Upper lobe of left lung (tissue), 6 donors: ENCODE measurements around the gene DOK5. TPM values are rescaled to one million over a fixed set of nuclear protein-coding genes. Genes with fewer than 3 reads are reported as not detected.

ENCODE experiments used
- ATAC-seq, 2 donors: fragments of 200-7000 bp; cut with Tn5 transposase; one replicate each; pipeline ENCODE4 v1.9.1; 2022; ENCODE audit warnings: mild to moderate bottlenecking in 2 of 2, moderate library complexity in 2 of 2; ENCODE audit not compliant: low FRiP score in 2 of 2
- DNase-seq, 2 donors: peaks; one replicate each; pipeline ENCODE4 v3.0.0-alpha.2; 2019 to 2020
- H3K27ac ChIP-seq, 4 donors: fragments of 200-600 bp; sonication (generic); one replicate each; pipeline ENCODE4 v1.5.1; 2016 to 2019
- H3K27me3 ChIP-seq, 4 donors: fragments of 200-600 bp; sonication (generic); one replicate each; pipeline ENCODE4 v1.5.1; 2017 to 2019
- H3K36me3 ChIP-seq, 4 donors: fragments of 200-600 bp; sonication (generic); one replicate each; pipeline ENCODE4 v1.5.1; 2016 to 2019
- H3K4me1 ChIP-seq, 4 donors: fragments of 200-600 bp; sonication (generic); one replicate each; pipeline ENCODE4 v1.5.1; 2018 to 2019
- H3K4me3 ChIP-seq, 4 donors: fragments of 200-600 bp; sonication (generic); one replicate each; pipeline ENCODE4 v1.5.1; 2017 to 2019; ENCODE audit warnings: mild to moderate bottlenecking in 2 of 4, moderate library complexity in 1 of 4
- H3K9me3 ChIP-seq, 4 donors: fragments of 200-600 bp; sonication (generic); one replicate each; pipeline ENCODE4 v1.5.1; 2018 to 2019
- CTCF ChIP-seq, 6 experiments: fragments of 450-650 bp in 4 of 6; fragments of 200-600 bp in 2 of 6; sonication (generic) in 2 of 6; IDR thresholded peaks; one replicate each; pipeline ENCODE4 v1.5.1; 2016 to 2019; ENCODE audit warnings: antibody characterized with exemption in 6 of 6
- EP300 ChIP-seq, 4 donors: sonication (generic); formaldehyde crosslinking; IDR thresholded peaks; one replicate each; pipeline ENCODE4 v1.5.1; 2017; ENCODE audit warnings: antibody characterized with exemption in 4 of 4, control low read depth in 2 of 4
- POLR2A ChIP-seq, 4 donors: fragments of 450-650 bp; IDR thresholded peaks; one replicate each; pipeline ENCODE4 v1.5.1; 2016 to 2017; ENCODE audit warnings: antibody characterized with exemption in 4 of 4, mild to moderate bottlenecking in 2 of 4
- POLR2AphosphoS5 ChIP-seq, 2 donors: sonication (generic); formaldehyde crosslinking; IDR thresholded peaks; one replicate each; pipeline ENCODE4 v1.5.1; 2017; ENCODE audit warnings: antibody characterized with exemption in 2 of 2
- WGBS, 2 donors: methylation state at CpG; one replicate each; pipeline ENCODE4 v1.1.5; 2017 to 2018; 5-methylcytosine and 5-hydroxymethylcytosine counted together
- total RNA-seq, 6 donors: library from RNA; depleted of rRNA in 4 of 6; stranded (reverse); fragments of >200 nt in 4 of 6; gene quantifications; one replicate each; pipeline versions ENCODE4 v1.1.0 to v1.2.1, GENCODE V29; 2016 to 2021
- donor health status: DM: no; HTN: no; CAD: no; lungs with moderate emphysema.
- donor health status: DM: no; HTN: yes; CAD: no; lungs with severe emphysema.

DOK5 gene
- total RNA-seq, 6 donors from 2014 or later: 0.37 to 1.0 TPM; not detected in 4

GRCh38 chr20:54608039-54608745 lies 132.8 kb downstream of the DOK5 start:
- TF ChIP-seq CTCF (IDR thresholded peaks at IDR 0.05): no peak
- TF ChIP-seq POLR2AphosphoS5 (IDR thresholded peaks at IDR 0.05): no peak
- TF ChIP-seq EP300 (IDR thresholded peaks at IDR 0.05): no peak
- no peak for TF ChIP-seq POLR2A (IDR thresholded peaks at IDR 0.05)
- H3K4me3 ChIP-seq: no peak overlapping the region
- 83% methylated on average over 4 of the region's 4 CpGs for WGBS, 2 donors
- no peaks in the 10 kb centered on the region for H3K36me3 ChIP-seq
- no peaks in the 10 kb centered on the region for H3K4me1 ChIP-seq
- no peak for ATAC-seq
- no peaks in the 10 kb centered on the region for H3K9me3 ChIP-seq
- DNase-seq: no peak
- no peak overlapping the region for H3K27ac ChIP-seq
- H3K27me3 ChIP-seq: no peaks in the 10 kb centered on the region

GRCh38 chr20:54608943-54609342 lies 133.6 kb downstream of the DOK5 start:
- no peak overlapping the region for H3K27ac ChIP-seq
- H3K27me3 ChIP-seq: no peaks in the 10 kb centered on the region
- no peak overlapping the region for H3K4me3 ChIP-seq
- ATAC-seq (no peak), DNase-seq (no peak)
- no peaks in the 10 kb centered on the region for H3K9me3 ChIP-seq
- no peaks in the 10 kb centered on the region for H3K4me1 ChIP-seq
- no peaks in the 10 kb centered on the region for H3K36me3 ChIP-seq
- WGBS, 2 donors: 94 to 97% methylated on average over 5 of the region's 5 CpGs
- TF ChIP-seq EP300 (IDR thresholded peaks at IDR 0.05): no peak
- no peak for TF ChIP-seq POLR2A (IDR thresholded peaks at IDR 0.05)
- TF ChIP-seq POLR2AphosphoS5 (IDR thresholded peaks at IDR 0.05): no peak
- no peak for TF ChIP-seq CTCF (IDR thresholded peaks at IDR 0.05)

GRCh38 chr20:54611708-54612412 lies 136.5 kb downstream of the DOK5 start:
- ATAC-seq (no peak), DNase-seq (no peak)
- H3K4me1 ChIP-seq: no peaks in the 10 kb centered on the region
- TF ChIP-seq EP300 (IDR thresholded peaks at IDR 0.05): no peak
- TF ChIP-seq POLR2A (IDR thresholded peaks at IDR 0.05): no peak
- no peak for TF ChIP-seq POLR2AphosphoS5 (IDR thresholded peaks at IDR 0.05)
- no peak for TF ChIP-seq CTCF (IDR thresholded peaks at IDR 0.05)
- no peaks in the 10 kb centered on the region for H3K36me3 ChIP-seq
- H3K4me3 ChIP-seq: no peak overlapping the region
- no peaks in the 10 kb centered on the region for H3K9me3 ChIP-seq
- H3K27me3 ChIP-seq: no peaks in the 10 kb centered on the region
- WGBS, 2 donors: 76 to 79% methylated on average over 10 of the region's 10 CpGs
- H3K27ac ChIP-seq: no peak overlapping the region

- WGBS, 2 donors: 89 to 90% methylated on average over 6 of the region's 6 CpGs
- Histone ChIP-seq H3K36me3 (no peaks in the 10 kb centered on the region), H3K4me3 (no peak overlapping the region), H3K9me3 (no peaks in the 10 kb centered on the region), H3K27me3 (no peaks in the 10 kb centered on the region), H3K27ac (no peak overlapping the region), H3K4me1 (no peaks in the 10 kb centered on the region)
- DNase-seq: no peak
- no peak for ATAC-seq
- no peak for TF ChIP-seq POLR2A (IDR thresholded peaks at IDR 0.05)
- TF ChIP-seq POLR2AphosphoS5 (IDR thresholded peaks at IDR 0.05): no peak
- no peak for TF ChIP-seq EP300 (IDR thresholded peaks at IDR 0.05)
- TF ChIP-seq CTCF (IDR thresholded peaks at IDR 0.05): no peak
Observed at GRCh38 chr20:54618412-54618811, 143.0 kb downstream of the DOK5 start.
